ENCODE measurements around the gene NANOS3. TPM values are rescaled to one million over a fixed set of nuclear protein-coding genes. Genes with fewer than 3 reads are reported as not detected.
A peak's percentile ranks its signal among the peaks of the same experiment; 100 is the strongest.

The NANOS3 gene
- total and polyA plus RNA-seq, 2 of the 13 experiments (the other 11 are each of a cell fraction or from before 2014, with no cell fraction given), result 0.21 TPM; not detected in 1

DNA sequence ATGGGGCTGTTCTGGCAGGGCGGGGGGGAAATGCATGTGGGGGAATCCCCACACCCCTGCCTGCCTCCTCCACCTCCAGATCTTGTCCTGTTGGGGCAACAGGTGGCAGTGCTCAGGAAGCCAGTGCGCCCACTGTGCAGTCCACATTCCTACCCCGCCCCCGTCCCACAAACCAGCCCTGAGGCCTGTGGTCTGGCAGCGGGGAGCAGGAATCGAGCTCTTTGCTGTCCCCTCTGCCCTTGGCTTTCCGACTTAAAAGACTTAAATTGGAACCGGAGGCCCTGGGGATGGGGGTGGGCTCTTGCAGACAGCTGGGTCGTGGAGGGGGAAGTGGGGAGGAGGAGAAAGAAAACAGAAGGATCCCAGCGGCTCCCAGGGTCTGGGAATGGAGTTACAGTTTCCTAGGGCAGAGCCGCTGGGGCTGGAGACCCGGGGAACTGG is 4.3 kb downstream of the NANOS3 start (continued):
- TF ChIP-seq, protein P1, sequence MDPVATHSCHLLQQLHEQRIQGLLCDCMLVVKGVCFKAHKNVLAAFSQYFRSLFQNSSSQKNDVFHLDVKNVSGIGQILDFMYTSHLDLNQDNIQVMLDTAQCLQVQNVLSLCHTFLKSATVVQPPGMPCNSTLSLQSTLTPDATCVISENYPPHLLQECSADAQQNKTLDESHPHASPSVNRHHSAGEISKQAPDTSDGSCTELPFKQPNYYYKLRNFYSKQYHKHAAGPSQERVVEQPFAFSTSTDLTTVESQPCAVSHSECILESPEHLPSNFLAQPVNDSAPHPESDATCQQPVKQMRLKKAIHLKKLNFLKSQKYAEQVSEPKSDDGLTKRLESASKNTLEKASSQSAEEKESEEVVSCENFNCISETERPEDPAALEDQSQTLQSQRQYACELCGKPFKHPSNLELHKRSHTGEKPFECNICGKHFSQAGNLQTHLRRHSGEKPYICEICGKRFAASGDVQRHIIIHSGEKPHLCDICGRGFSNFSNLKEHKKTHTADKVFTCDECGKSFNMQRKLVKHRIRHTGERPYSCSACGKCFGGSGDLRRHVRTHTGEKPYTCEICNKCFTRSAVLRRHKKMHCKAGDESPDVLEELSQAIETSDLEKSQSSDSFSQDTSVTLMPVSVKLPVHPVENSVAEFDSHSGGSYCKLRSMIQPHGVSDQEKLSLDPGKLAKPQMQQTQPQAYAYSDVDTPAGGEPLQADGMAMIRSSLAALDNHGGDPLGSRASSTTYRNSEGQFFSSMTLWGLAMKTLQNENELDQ (CRISPR knock-in tag; IDR thresholded peaks at IDR 0.05; ENCODE audit: borderline replicate concordance), result no peak
- TF ChIP-seq KLF16 (CRISPR knock-in tag; IDR thresholded peaks at IDR 0.05), result no peak
- TF ChIP-seq SAP130 (CRISPR knock-in tag; IDR thresholded peaks at IDR 0.05; ENCODE audit: low read depth), result peak; percentile 57
- peak; percentile 73 for TF ChIP-seq SRSF1 (optimal IDR thresholded peaks at IDR 0.05; ENCODE audit: low read depth, low read length)
- no peak for TF ChIP-seq ZNF431 (CRISPR knock-in tag; IDR thresholded peaks at IDR 0.05; ENCODE audit: borderline replicate concordance, low read depth)
- 0 out of 2 replicates have a peak, but pooled peaks have one; percentile 9 for TF ChIP-seq GABPB1 (CRISPR knock-in tag; IDR thresholded peaks at IDR 0.05)
- peak; percentile 52; the same call in 1 of the 2 replicates for TF ChIP-seq ZFX (CRISPR knock-in tag; IDR thresholded peaks at IDR 0.05; ENCODE audit: low read depth)
- TF ChIP-seq ZNF841 (CRISPR knock-in tag; IDR thresholded peaks at IDR 0.05; ENCODE audit: borderline replicate concordance), result no peak
- TF ChIP-seq ZNF543 (CRISPR knock-in tag; IDR thresholded peaks at IDR 0.05), result peak; percentile 69; the same call in 1 of the 2 replicates
- TF ChIP-seq CBFB (CRISPR knock-in tag; IDR thresholded peaks at IDR 0.05), result no peak
- no peak for TF ChIP-seq ONECUT2 (CRISPR knock-in tag; IDR thresholded peaks at IDR 0.05)
- TF ChIP-seq SP2 (CRISPR knock-in tag; IDR thresholded peaks at IDR 0.05), result no peak
- no peak for TF ChIP-seq U2AF1 (optimal IDR thresholded peaks at IDR 0.05; ENCODE audit: low read depth, low read length)
- no peak for TF ChIP-seq ZNF230 (CRISPR knock-in tag; IDR thresholded peaks at IDR 0.05)
- no peak for TF ChIP-seq FOXJ3 (CRISPR knock-in tag; IDR thresholded peaks at IDR 0.05; ENCODE audit: borderline replicate concordance)
- TF ChIP-seq TCF12 (IDR thresholded peaks at IDR 0.05), result no peak
- no peak for TF ChIP-seq TCF12 (CRISPR knock-in tag; IDR thresholded peaks at IDR 0.05)
- TF ChIP-seq REXO4 (CRISPR knock-in tag; IDR thresholded peaks at IDR 0.05; ENCODE audit: borderline replicate concordance), result no peak
- TF ChIP-seq SP5 (CRISPR knock-in tag; IDR thresholded peaks at IDR 0.05; ENCODE audit: borderline replicate concordance, low read depth), result peak; percentile 76
- no peak for TF ChIP-seq MED8 (CRISPR knock-in tag; IDR thresholded peaks at IDR 0.05; ENCODE audit: insufficient replicate concordance)
- peak; percentile 31; the same call in 1 of the 2 replicates for TF ChIP-seq HDAC1 (CRISPR knock-in tag; IDR thresholded peaks at IDR 0.05)
- no peak for TF ChIP-seq ZNF550 (CRISPR knock-in tag; IDR thresholded peaks at IDR 0.05; ENCODE audit: borderline replicate concordance)
- peak; percentile 53 for TF ChIP-seq TEAD3 (CRISPR knock-in tag; optimal IDR thresholded peaks at IDR 0.05; ENCODE audit: borderline replicate concordance)
- TF ChIP-seq PLRG1 (conservative IDR thresholded peaks at IDR 0.05), result no peak
- no peak for TF ChIP-seq ZNF563 (CRISPR knock-in tag; IDR thresholded peaks at IDR 0.05)
- no peak for TF ChIP-seq GTF2F1 (IDR thresholded peaks at IDR 0.05; ENCODE audit: low read length)
- no peak for TF ChIP-seq PHF20 (CRISPR knock-in tag; IDR thresholded peaks at IDR 0.05)

Data from HepG2 (cell line).